Endothelial cell of coronary artery (primary cell): ENCODE data around the gene RYR2. TPM values are rescaled to one million over a fixed set of nuclear protein-coding genes. Genes with fewer than 3 reads are reported as not detected.

ENCODE experiments used
- total RNA-seq: library from RNA; depleted of rRNA; stranded (reverse); fragments of >200 nt; gene quantifications from 2 replicates; pipeline ENCODE4 v1.2.3, GENCODE V29; 2014

The RYR2 gene
- total RNA-seq, result under 0.01 TPM in 1 of 2 replicates, not detected in the other

GRCh38 chr1:237041795-237042525 is at the start of gene RYR2:
Gene RYR2 (plus strand): TSS chr1:237042184. CDS start chr1:237042522, 338 bp downstream.

GRCh38 chr1:237004116-237004515 is 37.9 kb upstream of the RYR2 start, which contains the start of gene MT1HL1:
Gene MT1HL1 (minus strand): TSS chr1:237004441. CDS start chr1:237004372, 69 bp downstream.

Other genes starting within 250 kb of the RYR2 start
- gene MTR, start 246.9 kb upstream of the RYR2 start, total RNA-seq, result 34.5 and 37.1 TPM in 2 replicates
- gene MT1HL1, start 37.7 kb upstream of the RYR2 start, total RNA-seq, result not detected in 2 replicates